NCI-H146 (cell line): ENCODE results near the gene SLCO3A1.
A peak's percentile ranks its signal among the peaks of the same experiment; 100 is the strongest.

Source experiments
- DNase-seq: peaks from one replicate; lab custom pipeline; 2025; lab: John Stamatoyannopoulos, UW

The SLCO3A1 gene

DNA sequence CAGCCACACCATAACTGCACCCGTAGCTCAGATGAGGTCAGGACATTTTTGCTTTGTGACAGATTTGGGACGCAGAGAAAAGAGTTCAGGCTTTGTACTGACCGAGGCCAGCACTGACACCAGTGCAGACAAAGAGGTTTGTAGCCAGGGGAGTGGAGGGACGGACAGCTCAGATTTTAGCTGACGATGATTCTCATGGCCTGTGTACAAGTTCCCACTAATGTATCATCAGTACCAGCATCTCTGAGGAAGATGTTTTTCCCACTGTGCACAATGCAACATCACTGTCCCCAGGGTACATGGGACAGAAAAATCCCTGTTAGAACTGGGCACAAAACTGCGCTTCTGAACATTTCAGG lies 112.7 kb downstream of the SLCO3A1 start:
- DNase-seq: no peak

DNA sequence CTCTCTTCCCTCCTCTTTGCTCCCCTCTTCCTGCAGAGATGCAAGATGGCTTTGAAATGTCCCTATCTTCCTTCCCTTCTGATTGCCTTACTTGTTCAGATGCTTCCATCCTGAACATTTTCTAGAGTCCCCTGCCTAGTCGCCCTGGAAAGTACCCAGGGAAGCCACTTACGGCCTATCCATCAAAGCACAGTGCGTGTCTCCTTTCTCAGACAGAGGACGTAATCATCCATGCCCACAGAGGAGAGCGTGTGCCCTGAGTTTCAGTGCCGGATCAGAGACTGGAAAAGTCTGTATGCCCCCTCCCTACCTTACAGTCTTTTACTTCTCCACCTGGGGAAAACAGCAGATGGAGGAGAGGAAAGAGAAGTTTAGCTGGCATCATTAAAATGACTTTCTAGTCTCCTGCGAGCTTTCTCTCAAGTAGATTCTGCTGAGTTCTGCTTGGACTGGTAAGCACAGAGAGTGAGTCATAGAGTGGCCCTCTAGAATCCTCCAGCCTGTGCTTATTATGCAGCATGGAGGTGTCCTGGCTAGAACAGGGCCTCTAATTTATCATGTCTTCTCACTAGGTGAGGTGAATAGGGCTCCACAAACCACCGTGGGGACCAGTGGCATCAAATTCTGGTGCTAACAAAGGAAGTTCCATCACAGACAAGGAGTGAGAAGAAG lies 114.6 kb downstream of the SLCO3A1 start:
- no peak for DNase-seq

DNA sequence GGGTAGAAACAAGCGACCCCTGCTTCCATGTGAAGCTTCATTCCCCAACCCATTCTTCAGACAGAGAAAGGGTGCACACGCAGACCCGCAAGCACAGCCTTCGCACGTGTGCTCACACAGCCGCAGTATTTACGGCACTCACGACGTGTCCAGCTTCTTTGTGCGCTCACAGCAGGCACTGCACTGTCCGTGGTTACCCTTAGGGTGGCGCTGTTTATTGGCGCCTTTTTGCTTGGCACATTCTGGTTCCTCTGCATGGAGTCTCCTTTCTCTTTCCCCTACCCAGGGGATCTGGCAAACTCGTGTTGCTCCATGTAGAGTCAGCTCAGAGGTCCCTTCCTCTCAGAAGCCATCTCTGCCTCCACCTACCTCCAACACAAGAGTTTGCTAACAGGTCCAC lies 115.1 kb downstream of the SLCO3A1 start:
- DNase-seq: no peak

DNA sequence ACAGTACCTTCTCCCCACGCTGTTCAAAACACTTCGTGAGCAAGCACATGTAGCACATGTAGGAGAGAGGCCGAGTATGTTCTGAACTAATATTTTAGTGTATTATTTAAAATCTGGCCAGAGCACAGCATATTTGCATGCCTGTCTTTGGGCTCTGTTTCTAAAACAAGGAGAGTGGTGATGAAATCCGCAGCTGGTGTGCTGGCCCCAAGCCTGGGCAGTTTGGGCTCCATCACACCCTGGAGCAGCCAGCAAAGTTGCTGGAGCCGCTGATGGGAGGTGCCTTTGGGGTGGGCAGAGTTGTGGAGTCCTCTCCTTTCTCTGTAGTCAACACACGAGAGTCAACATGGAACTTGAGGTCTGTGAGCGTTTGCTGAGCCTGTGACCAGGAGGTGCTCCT lies 116.6 kb downstream of the SLCO3A1 start:
- no peak for DNase-seq

DNA sequence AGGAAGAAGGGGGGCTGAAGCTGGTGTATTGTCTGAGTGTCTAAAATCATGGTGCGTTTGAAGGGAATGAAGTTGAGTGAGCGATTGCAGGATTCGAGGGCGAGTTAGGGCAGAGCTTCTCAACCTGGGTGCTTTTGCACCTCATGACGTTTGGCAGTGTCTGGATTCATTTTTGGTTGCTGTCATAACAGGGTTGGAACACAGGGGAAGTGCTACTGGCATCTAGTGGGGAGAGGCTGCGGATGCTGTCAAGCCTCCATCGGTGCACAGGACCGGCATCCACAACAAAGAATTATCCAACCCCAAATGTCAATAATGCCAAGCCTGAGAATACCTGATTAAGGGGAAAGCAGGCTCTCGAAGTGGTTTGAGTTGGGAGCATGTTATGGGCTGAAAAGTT lies 120.0 kb downstream of the SLCO3A1 start:
- DNase-seq: no peak

DNA sequence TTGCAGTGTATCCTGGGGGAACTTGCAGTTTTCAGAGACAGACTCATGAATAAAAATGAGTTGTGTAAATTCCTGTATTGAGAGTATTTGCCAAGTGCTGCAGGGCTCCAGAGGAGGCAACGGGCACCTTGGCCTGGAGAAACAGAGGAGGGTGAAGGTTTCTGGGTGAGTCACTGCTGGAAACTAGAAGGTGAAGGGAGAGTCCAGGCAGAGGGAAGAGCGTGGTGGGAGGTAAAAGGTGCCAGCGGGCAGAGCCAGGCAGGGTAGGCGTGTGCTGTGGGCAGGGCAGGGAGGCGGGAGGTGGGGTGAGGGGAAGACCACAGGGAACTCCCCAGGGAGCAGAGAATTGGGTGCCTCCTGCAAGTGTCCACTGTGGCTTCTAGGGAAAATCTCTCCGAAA lies 120.8 kb downstream of the SLCO3A1 start:
- DNase-seq: no peak

DNA sequence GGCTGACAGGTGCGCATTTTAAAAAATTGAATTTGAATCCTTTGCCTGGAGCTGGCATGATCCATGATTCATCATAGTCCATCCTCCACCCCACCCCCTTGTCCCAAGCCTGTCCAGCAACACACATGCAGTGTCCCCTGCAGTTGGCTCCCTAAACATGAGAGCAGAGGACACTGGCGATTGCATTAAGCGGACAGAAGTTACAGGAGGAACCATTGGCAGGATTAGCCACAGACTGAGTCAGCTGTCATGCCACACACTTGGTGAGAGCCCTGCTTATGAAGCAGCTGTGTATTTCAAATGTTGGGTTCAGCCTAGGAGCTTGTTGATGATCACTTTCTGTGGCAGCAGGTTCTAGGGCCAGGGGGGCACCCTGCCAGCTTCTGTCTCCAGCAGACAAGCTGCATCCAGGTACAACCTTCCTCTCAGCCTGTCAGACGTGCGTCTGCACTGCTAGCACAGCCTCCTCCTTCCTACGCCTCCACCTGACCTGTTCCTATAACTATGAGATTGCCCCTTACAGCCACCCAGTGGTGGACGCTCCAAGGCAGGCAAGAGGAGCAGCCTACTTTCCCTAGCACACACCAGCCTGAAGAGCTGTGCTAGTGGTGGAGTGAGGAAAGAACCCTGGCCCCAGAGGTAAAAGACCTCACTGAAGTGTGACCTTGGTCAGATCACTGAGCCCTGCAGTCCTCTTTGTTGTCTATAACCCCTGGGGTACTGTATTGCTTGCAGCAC lies 121.9 kb downstream of the SLCO3A1 start:
- no peak for DNase-seq

DNA sequence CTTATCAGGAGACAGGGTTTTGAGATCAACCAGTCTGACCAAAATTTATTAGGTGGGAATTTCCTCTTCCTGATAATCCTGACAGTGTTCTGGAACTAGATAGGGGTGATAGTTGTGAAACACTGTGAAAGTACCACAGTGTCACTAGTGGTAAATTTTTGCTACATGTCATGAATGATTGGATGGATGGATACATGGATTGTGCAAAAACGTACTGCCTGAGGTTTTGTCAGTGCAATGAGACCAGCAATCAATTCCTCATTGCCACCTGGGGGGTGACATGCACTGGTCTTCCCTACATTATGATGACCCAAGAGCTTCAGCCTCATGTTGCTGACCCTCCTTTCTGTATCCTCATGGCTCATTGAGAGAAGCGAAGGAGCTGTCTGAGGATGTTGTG lies 123.5 kb downstream of the SLCO3A1 start:
- DNase-seq: no peak

DNA sequence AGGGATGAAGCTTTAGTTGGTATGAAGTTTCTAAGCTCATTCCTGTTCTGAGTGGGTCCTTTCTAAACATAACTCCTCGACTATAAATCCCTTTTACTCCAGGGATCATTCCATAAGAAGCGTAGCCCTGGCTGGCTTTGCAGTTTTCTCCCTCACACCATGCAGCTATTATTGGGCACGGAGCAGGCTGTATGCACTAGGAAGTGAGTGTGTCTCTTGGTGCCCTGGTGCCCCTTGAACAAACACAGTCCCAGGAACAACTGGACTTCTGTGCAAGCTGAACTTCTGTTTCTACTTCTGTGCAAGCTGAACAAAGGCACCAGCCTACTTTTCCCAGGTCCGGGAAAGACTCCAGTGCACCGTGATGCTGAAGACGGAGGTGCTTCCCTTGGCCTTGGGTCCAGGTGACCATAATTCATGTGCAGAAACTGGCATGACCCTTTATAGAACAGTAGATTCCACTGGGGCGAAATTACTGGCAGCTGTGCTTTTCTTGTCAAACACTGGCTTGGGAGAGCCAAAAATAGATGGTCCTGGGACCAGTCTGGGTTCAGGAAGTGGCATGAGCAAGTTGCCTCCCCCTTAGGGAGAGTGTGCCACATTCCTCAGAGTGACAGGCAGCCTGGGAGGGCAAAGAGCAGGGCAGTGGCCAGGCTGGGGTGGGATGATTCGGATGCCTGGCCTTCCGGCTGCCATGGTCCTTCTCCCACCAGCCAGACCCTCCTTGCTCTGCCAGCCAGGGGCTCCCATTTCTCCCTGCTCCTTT lies 127.2 kb downstream of the SLCO3A1 start:
- no peak for DNase-seq

DNA sequence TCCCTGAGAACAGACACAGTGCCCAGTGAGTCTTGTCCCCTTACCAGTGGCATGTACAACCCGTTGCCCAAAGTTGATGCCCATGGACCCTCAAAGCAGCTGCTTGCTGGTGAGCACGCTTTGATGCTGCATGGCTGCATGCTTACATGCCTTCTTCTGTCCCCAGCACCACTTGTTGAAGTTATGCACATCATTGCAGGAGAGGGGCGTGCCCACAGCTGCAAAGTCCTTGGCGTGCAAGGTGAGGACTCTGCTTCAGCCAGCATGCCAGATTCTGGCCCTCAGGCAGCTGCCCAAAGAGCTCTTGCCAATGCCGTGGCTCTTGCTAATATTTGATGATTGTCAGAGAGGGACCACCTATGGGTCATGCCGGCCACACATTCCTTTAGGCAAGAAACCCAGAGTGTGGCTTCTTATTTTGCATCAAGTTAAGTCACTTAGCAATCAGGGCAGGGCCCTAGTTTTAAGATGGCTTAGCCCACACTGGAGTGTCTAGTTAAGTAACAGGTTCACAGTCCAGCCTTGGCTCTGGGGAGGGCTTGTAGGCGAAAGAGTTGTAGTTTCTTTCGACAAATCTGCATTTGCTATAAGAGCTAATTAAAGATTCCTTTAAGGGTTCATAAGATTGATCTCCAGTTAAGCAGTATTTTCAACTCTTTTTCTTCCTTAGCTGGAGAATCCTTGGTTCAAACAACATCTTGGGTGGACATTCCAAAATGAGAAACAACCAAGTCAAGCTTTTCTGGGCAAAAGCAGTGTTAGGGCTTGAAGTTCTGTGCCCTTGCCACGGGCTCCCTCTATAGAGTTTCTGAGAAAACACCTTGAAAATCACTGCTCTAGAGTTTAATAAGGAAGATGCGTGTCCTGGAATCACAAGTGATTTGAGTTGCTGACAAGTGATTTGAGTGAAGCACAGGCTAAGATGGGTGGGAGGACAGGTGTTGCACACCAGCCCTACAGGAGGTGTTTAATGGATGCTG lies 128.6 kb downstream of the SLCO3A1 start:
- peak; percentile 30 for DNase-seq

DNA sequence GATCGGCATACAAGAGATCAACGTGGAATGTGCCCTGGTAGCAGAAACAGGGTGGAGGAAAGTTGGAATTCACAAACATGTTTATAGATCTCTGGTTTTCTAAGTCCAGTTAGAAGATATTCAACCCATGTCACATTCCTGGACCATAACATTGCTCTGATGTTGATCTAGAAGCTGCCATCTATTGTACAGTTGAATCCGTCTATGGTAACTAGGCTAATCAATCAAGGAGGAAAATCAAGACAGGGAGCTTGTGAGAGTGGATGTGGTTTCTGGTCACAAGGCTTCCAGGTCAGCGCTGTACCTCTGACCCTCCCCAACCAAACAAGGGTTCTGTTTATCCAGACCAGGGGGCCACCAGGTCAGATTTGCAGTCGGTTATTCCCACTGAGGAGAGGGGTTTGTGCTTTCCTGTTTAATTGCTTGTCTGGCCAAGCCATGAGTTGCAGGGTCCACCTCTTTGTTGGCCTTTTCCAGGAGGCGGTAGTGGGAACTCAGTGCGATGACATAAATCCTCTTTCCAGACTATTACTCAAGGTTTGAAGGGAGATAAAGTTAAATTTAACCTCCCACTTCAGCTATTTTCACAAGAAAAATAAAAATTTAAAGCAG lies 130.3 kb downstream of the SLCO3A1 start:
- DNase-seq: no peak

DNA sequence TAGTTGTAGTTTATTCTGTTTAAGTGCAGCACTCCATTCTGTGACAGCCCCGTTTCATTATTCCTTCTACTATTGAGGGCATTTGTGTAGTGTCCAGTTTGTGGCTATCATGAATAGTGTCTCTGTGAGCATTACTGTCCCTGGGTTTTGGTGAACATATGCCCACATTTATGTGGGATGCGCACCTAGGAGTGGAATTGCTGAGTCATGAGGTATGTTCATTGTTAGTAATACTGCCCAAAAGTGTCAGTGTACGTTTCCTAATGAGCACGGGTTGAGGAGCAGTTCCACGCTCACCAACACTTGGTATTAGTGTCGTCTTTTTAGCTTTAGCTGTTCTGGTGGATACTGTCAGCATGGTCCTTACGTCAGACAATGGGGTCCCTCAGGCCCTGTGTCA lies 131.8 kb downstream of the SLCO3A1 start:
- DNase-seq: no peak

DNA sequence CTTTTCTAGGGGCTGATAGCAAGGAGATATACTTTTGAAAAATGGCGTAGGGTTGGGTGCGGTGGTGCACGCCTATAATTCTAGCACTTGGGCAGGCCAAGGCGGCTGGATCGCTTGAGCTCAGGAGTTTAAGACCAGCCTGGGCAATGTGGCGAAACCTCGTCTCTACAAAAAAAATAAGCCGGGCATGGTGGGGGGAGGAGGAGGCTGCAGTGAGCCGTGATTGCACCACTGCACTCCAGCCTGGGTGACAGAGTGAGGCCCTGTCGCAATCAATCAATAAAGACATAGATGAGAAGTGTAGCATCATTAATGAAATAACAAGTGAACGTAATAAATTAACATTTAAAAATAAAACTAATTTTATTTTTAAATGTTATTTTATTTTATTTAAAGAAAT lies 134.6 kb downstream of the SLCO3A1 start:
- no peak for DNase-seq

DNA sequence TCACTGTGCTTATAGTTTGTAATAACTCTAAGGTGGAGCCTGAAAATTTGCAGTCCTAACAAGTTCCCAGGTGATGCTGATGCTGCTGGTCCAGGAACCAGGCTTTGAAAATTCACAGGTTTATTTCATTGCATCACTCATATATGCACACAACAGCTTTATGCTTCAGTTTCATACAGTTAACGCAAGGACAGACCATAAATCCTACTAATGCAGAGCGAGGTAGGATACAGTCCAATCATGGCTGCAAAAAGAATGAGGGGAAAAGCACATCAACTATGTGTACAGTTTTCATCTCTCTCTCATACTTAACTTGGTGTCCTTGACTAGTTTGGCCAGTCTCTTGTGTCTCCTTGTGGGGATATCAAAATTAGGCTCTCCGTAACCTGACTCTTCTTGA lies 135.1 kb downstream of the SLCO3A1 start:
- no peak for DNase-seq

DNA sequence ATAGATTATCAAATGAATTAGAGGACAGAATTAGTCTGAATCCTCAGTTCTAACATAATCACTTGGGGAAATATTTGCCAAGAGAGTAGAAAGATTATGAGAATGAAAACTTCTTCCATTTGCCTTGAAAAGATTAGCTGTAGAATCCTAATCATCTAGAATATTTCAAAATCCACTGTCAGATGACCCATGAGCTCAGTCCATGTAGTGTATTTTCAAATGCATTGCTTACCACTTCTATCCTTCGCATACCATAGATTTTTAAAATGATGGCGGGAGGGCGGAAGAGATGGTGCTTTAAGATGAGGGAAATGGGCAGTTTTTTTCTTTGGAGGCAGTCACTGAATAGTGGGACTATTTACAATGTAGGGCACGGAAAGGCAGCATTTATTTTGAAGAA lies 136.3 kb downstream of the SLCO3A1 start:
- DNase-seq: no peak

DNA sequence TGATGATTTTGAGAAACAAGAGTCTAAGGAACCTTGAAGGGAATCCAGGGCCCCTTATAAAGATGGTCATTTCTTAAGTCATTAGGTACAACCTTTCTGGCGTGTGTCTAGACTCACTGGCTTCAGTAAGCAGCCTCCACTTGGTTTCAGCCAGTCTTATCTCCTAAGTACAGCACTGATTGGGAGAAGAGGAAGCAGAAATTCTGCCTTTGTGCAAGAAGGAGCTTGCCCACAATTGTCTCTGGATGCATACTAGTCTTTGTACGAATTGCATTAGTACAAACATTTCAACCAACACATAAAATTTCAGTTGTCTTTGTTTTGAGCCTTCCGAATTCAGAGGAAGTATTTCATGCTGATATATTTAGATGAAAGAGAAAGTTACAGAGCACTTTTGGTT lies 139.4 kb downstream of the SLCO3A1 start:
- no peak for DNase-seq

DNA sequence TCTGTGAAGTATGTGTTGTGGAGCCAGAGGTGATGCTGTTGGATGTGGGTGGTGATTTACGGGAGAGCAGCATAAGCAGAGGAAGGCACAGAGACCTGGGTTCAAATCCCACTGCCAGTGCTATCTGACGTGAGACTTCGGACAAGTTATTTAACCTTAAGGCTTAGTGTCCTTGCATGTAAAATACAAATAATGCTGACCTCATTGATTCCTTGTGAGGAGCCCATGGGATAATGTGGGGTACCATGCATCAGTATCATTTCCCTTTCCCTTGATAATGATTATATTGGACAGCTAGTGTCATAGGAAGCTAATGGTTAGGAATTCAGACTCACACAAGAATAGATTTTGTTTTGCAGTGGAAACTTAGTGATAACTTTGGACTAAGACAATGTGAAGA lies 141.6 kb downstream of the SLCO3A1 start:
- DNase-seq: no peak

DNA sequence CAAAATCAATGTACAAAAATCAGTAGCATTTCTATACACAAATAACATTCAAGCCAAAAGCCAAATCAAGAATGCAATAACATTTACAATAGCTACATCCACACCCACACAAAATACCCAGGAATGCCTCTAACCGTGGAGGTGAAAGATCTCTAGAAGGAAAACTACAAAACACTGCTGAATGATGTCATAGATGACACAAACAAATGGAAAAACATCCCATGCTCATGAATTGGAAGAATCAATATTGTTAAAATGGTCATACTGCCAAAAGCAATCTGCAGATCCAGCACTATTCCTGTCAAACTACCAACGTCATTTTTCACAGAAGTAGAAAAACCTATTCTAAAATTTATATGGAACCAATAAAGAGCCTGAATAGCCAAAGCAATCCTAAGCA lies 143.7 kb downstream of the SLCO3A1 start:
- no peak for DNase-seq

DNA sequence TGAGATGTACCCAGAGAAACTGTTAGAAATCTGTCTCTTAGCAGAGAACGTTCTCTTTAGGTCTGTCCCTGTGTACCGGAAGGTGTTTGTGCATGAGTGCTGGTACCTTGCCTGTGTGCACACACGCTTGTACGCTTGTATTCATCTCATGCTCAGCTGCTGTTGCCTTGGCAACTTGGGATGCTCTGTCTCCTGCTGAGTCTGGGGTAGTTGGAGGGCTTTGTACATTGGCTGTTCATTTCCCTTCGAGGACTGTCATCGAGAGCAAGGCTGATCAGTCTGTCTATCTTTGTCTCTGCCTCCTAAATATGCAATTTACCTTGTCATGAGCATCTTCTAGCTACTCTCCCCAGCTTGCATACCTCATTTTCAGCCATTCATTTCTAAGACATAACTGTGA lies 147.2 kb downstream of the SLCO3A1 start:
- DNase-seq: peak; percentile 78

DNA sequence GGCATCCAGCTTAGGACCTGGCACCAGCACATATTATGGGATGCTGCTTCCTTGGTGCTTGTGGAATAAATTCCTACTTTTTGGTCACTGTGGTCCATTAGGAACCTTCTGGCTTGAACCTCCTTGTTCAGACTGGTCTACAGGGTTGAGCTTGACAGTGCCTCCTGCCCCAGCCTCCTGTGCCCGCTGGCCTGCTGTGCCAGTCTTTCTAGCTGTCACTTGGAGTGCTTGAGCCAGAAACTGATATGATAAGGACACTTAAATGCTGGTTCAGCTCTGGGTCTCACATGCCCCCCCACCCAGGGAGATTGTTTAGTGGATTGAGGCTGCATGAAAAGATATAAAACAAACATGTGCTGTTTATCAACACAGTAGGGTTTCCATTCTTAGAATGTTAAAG lies 147.8 kb downstream of the SLCO3A1 start:
- peak; percentile 84 for DNase-seq

DNA sequence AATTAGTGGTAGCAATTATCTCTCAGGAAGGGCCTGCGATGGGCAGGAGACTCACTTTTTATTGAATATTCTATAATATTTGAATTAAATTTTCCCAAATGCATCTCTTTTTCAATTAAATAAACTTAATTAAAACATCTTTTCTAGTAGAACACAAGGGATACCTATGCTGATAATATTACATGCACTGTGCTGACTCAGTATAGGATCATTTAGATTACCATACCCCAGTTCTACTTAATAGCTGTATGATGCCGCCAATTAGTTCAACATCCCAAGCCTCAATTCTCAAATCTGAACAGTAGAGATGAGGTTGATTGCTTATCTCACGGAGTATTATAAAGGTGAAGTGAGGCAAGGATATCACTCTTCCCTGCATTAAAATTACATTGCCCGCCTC lies 149.2 kb downstream of the SLCO3A1 start:
- DNase-seq: no peak
